SK-N-MC (cell line): Measurements from ENCODE around the gene LITAF.

Experiments used
- EZH2 ChIP-seq: fragments of 200-600 bp; sonication (generic); IDR thresholded peaks from one replicate; pipeline ENCODE4 v1.6.1; 2017; ENCODE audit warnings: antibody characterized with exemption
- POLR2AphosphoS5 ChIP-seq: IDR thresholded peaks from 2 replicates; pipeline ENCODE4 v1.6.1; 2012; ENCODE audit warnings: mild to moderate bottlenecking, low read depth, low read length, borderline replicate concordance

- TF ChIP-seq EZH2 (no peak), POLR2AphosphoS5 (no peak)
Measured at GRCh38 chr16:11546608-11547061, 40.1 kb downstream of the LITAF start.
